SKM-1 treated with dmso at 0.1 percent for 144 hours (cell line): ENCODE data around the gene MMP25.

Source experiments
- DNase-seq: peaks from one replicate; lab custom pipeline; 2025; ENCODE audit not compliant: unreplicated experiment; lab: John Stamatoyannopoulos, UW

MMP25 gene

GRCh38 chr16:3089717-3090592 is 43.6 kb downstream of the MMP25 start:
- no peak for DNase-seq

- DNase-seq = no peak
Observed at GRCh38 chr16:3091551-3091950, 45.2 kb downstream of the MMP25 start.

GRCh38 chr16:3092501-3092941 is 46.2 kb downstream of the MMP25 start:
- DNase-seq = no peak

- DNase-seq = peak; percentile 55
Observed at GRCh38 chr16:3094289-3095027, 48.1 kb downstream of the MMP25 start.

- peak; percentile 74 for DNase-seq
Observed at GRCh38 chr16:3095869-3096268, 49.5 kb downstream of the MMP25 start.

- DNase-seq = no peak
Observed at GRCh38 chr16:3096362-3096761, 50.0 kb downstream of the MMP25 start.

- DNase-seq = no peak
Observed at GRCh38 chr16:3097266-3097665, 50.9 kb downstream of the MMP25 start.

GRCh38 chr16:3098459-3099394 is 52.4 kb downstream of the MMP25 start, which contains the start of gene ZSCAN10:
Gene ZSCAN10, minus strand, starts transcription at chr16:3099294. Its CDS starts 6,357 bp downstream, at chr16:3092937.
- no peak for DNase-seq

- no peak for DNase-seq
Observed at GRCh38 chr16:3099395-3099731, 53.0 kb downstream of the MMP25 start.

GRCh38 chr16:3099732-3100499 is 53.6 kb downstream of the MMP25 start:
- DNase-seq = peak; percentile 63

- peak; percentile 54 for DNase-seq
Observed at GRCh38 chr16:3101018-3101840, 54.9 kb downstream of the MMP25 start.

- peak; percentile 19 for DNase-seq
Observed at GRCh38 chr16:3101841-3102470, 55.6 kb downstream of the MMP25 start.

- peak; percentile 79 for DNase-seq
Observed at GRCh38 chr16:3106205-3106928, 60.0 kb downstream of the MMP25 start.
